Testis (tissue), 2 donors: ENCODE data around the gene HSPB9.

ENCODE experiments used
- CTCF ChIP-seq, 3 experiments: fragments of 450-650 bp in 2 of 3; fragments of 200-600 bp in 1 of 3; sonication (generic) in 1 of 3; IDR thresholded peaks; one replicate each; pipeline ENCODE4 v1.5.1; 2016 to 2019; ENCODE audit warnings: antibody characterized with exemption in 3 of 3, mild to moderate bottlenecking in 2 of 3, moderate library complexity in 1 of 3
- POLR2A ChIP-seq: fragments of 450-650 bp; IDR thresholded peaks from one replicate; pipeline ENCODE4 v1.6.1; 2017; ENCODE audit warnings: antibody characterized with exemption, mild to moderate bottlenecking, moderate library complexity

DNA sequence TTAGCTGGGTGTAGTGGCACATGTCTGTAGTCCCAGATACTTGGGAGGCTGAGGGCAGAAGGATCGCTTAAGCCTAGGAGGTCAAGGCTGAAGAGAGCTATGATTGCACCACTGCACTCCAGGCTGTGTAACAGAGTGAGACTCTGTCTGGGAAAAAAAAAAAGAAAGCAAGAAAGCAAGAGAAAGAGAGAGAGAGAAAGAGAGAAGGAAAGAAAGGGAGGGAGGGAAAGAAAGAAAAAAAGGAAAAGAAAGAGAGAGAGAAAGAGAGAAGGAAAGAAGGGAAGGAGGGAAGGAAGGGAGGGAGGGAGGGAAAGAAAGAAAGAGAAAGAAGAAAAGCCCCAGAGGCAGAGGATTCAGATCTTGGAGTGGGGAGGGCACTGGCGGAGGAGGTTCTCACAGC, 16.6 kb upstream of the HSPB9 start:
- TF ChIP-seq CTCF (IDR thresholded peaks at IDR 0.05) (no peak), POLR2A (no peak)
